HG03139 (cell line): ENCODE measurements around the gene TWIST2.

Experiments used
- ATAC-seq: cut with Tn5 transposase; IDR thresholded peaks from one replicate; pipeline ENCODE4 v1.9.1; 2021; ENCODE audit not compliant: unreplicated experiment

TWIST2 gene

GRCh38 chr2:238903141-238903540, 55.3 kb downstream of the TWIST2 start:
- no peak for ATAC-seq

GRCh38 chr2:238904177-238904576, 56.3 kb downstream of the TWIST2 start:
- ATAC-seq = no peak

GRCh38 chr2:238904716-238905115, 56.8 kb downstream of the TWIST2 start:
- ATAC-seq = no peak

DNA sequence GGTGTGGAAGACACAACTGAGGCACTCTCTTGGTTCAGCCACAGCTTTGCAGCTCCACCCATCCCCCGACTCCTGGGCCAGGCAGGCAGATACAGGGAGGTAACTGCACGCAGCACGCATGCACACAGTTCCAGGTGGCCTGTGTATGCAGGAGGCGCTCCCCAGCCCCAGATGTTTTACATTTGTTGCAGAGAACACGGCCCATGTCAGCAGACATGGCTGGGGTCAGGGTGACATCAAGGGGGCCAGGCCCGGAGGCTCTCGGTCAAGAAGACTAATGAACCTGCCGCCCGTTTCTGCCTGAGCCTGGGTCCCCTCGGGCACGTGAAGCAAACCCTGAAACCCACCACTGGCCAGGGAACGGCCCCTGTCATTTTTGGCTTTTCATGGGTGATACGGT, 57.3 kb downstream of the TWIST2 start:
- no peak for ATAC-seq

- no peak for ATAC-seq
Measured at GRCh38 chr2:238905644-238906043, 57.8 kb downstream of the TWIST2 start.

- no peak for ATAC-seq
Measured at GRCh38 chr2:238906254-238906935, 58.5 kb downstream of the TWIST2 start.

DNA sequence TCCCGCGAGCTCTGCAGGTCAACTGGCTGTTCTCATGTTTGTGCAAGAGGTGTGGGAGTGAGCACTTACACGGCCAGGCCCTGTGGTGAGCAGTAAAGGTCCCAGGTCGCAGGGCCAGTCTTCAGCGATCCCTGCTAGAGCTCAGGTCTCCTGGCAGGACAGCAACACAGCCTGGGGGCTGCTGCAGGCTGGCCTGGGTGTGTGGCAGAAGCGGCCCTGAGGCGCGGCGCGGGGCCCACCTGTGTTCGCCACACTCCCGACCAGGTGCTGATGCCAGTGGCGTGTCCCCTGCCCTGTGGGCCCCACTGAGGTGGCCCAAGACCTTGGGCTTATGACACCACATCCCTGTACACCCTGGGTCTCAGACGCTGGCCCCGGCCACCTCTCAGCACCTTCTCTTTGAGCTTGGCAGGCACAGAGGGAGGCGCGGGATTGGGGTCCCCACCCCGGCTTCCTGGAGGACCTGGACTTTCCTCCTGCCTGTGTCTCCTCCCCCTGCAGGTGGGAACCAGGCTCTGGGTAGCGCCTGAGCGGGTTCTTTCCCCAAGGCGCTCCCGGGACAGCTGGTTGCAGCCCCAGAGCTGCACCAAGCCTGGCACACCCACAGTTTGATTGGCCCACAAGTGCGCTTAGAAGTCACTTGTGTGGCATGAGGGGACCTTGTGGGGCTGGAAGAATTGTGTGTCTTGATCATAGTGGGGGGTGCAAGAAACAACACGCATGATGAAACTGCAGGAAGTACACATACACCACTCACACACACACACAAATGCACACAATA, 59.2 kb downstream of the TWIST2 start:
- ATAC-seq = no peak

DNA sequence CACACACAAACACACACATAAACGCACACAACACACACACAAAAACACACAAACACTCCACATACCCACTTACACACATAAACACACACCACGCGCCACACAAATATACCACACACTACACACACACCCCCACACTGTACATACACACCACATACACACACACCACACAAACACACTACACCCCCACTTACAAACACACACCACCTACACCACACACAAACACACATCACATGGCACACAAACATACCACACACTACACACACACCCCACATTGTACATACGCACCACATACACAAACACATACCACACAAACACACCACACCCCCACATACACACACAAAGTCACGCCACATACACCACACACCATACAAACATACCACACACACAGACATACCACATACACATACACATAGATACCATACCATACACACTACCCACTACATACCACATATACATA, 59.9 kb downstream of the TWIST2 start:
- ATAC-seq = no peak

DNA sequence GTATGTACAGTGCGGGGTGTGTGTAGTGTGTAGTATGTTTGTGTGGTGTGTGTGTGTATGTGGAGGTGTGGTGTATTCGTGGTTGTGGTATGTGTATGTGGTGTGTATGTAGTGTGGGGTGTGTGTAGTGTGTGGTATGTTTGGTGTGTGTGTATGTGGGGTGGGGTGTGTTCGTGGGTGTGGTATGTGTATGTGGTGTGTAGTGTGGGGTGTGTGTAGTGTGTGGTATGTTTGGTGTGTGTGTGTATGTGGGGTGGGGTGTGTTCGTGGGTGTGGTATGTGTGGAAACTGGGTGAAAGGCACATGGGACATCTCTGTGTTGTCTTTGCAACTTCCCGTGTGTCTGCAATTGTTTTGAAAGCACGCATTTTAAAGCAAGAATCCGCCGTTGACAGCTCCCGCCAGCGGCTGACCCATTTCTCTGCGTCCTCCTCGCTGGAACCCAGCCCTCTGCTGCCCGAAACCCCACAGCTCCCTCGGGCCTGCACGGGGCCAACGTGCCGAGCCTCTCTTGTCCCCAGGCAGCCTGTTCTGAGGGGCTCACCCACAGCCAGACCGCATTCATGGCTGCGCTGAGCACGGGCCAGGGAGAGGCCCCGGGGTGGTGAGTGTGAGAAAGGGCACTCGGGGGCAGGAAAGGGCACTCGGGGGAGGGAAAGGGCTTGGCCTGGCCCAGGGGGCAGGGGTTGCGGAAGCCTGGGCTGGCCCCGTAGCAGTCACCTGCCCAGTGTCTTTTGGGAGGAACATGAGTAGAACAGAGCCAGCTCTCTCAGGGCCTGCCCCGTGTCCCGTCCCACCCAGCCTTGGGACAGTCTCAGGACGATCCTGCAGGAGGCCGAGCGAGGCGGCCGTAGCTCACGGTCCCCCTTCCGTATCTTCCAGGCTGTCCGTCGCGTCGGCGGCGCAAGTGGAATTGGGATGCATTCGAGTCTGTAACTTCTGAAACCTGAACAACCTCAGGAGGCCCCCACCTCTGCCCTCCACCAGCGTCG, 61.4 kb downstream of the TWIST2 start:
- ATAC-seq = no peak

DNA sequence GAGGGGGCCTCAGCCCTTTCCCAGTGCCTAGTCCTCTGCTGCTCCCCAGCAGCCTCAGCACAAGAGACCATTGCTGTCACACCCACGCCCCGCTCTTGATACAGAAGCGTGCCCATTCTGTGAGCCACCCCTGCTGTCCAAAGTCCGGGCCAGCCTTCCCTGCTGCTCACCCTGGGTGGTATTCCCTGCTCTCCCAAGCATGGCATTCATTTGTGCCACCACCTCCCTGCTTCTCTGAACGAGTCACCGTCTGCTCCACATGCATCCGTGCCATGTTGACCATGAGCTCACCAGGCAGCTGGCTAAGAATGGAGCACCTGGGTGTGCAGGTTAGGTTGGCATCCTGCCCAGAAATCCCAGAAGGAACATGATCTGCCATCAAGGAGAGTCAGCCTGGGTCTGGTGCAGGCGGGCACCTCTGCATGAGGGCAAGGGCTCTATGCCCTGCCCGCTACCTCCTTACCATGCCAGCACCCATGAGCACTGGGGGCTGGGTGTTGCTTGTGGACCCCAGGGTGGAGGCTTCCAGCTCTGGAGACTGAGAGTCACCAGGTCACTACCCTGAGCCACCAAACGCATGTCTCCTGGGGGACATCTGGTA, 63.0 kb downstream of the TWIST2 start:
- no peak for ATAC-seq

GRCh38 chr2:238911376-238912227, 63.7 kb downstream of the TWIST2 start:
- ATAC-seq = no peak

GRCh38 chr2:238912228-238912915, 64.5 kb downstream of the TWIST2 start:
- ATAC-seq = no peak

- no peak for ATAC-seq
Measured at GRCh38 chr2:238912916-238913875, 65.3 kb downstream of the TWIST2 start.

- ATAC-seq = no peak
Measured at GRCh38 chr2:238913931-238914647, 66.2 kb downstream of the TWIST2 start.

DNA sequence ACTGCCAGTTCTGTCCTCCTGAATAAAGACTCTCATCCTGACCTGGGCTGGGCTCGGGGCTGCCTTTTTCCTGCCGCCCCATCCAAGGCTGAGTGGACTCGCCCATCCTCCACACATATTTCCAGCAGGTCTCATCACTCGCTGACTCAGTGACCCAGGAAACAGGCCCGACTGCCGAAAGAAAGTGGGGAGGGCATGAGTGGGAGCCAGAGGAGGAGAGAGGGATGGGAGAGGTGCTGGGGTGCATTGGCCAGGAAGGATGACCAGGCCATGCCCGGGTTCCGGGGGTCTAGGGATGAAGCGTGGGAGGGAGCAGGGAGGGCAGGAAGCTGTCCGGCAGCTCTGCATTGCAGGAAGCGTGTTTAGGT, 66.7 kb downstream of the TWIST2 start:
- ATAC-seq = no peak

DNA sequence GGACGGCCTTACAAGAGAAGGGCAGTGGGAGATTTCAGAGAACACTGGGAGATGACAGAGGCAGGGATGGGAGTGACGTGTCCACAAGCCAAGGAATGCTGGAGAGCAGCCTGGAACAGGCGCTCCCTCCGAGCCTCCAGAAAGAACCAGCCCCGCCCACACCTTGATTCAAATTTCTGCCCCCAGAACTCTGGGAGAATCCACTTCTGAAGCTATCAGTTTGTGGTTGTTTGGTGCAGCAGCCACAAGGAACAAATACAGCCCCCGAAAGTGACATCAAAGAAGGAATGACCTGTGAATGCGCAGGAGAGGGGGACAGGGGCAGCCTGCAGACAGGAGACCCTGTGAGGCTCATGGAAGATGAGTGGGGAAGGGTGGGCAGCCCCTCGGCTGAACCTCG, 67.3 kb downstream of the TWIST2 start:
- ATAC-seq = no peak

DNA sequence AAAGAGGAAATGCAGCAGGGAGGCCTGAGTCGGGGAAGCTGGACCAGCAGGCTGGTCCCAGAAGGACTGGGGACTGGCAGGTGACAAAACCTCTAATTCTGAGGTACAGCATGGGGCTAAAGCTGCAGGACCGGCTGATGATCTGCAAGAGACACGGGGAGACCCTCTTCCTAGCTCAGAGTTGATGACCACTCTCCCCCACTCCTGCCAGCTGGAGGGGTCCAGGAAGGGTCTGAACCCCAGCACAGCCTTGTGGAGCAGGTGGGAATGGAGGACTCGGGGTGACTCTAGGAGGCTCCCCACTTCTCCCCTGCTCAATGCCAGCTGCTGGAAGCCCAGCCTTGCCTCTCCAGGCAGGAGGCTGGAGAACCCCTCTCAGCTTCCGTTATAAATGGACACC, 67.7 kb downstream of the TWIST2 start:
- ATAC-seq = no peak
